ENCODE data around the gene CASP8AP2. TPM values are rescaled to one million over a fixed set of nuclear protein-coding genes. Genes with fewer than 3 reads are reported as not detected.

The CASP8AP2 gene
- total RNA-seq = 8.4 and 20.3 TPM in 2 replicates

DNA sequence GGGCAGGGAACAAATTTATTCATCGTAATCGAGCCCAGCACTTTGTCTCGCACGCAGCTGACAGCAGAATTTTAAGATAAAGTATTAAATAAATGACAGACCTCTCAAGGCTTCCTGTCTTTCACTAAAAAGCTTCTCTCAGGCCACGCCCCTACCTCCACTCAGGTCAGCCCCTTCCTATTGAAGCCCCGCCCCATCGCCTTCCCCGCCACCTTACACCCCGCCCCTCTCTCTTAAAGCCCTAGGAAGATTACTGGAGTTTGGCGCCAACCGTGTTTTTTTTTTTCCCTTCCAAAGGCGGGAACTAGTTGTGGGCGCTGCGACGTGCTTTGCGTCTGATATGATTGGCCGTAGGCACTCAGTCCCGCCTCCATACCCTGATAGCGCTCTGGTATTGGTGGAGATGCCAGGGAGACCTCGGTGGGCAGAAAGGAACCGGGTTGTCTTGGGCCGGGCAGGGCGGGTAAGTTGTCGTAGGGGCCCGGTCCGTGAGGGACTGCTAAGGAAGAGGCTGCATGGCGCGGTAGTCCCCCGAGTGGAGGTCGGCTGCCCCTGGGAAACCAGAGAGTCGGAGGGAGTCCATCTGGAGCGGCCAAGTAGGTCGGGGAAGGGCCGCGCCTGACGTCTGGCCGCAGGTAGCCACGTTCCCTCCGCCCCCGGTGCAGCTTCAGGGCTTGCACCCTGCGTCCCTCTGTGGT lies at the start of gene CASP8AP2:
Gene CASP8AP2, plus strand, starts transcription at position 409 of the 698 bp plus-strand sequence.

DNA sequence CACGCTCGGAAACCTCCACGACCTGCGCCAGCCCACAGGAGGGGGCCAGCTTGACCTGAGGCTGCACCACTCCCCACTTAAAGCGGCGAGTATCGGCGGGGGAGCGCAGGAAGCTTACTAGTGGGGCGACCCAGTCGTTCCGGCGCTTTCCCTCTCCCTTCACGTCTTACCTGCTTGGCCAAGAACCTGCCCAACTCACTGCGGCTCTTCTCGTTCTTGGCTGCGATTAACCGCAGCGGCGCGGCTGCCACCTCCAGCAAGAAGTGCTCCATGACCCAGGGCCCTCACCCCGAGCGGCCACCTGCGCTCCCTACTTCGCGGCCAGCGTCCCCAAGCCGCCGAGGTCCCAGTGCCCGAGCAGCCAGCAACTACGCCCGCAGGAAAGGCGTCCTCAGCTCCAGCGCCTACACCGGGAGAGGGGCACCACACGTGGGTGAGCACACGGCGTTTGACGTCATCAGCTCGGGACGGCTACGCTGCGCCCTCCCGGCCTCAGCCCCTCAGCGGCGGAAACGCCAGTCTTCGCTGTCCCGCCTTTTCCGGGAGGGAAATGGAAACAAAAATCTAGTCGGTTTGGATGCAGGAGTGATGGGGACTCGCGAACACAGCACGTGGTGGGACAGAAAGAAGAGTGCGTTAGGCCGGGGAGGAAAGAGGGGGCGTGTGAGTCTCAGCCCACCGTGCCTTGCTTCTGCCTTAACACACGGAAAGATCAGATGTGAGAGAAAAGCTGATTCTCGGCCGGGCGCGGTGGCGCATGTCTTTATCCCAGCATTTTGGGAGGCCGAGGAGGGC lies 10.1 kb upstream of the CASP8AP2 start, which contains the start of gene MDN1:
Gene MDN1, minus strand, starts transcription at position 459 of the 795 bp plus-strand sequence. Its CDS starts 187 bp downstream, at position 272.

DNA sequence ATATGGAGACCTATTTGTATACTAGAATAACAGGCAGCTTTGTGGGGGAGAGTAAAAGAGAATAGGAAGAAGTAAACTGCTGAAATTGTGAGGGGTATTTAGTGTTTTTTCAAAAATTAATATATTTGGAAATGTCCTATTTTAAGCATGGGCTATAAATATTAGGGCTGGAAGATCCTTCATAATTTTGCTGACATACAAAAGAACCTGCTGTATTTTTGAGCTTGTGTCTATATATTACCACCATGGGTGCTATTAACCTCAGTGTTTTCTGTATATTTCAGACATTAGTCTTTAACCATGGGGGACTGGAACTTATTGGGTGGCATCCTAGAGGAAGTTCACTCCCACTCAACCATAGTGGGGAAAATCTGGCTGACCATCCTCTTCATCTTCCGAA lies 64.5 kb downstream of the CASP8AP2 start, which contains the start of gene GJA10:
Gene GJA10, plus strand, starts transcription at position 301 of the 400 bp plus-strand sequence. Its CDS starts 0 bp downstream, at position 301.

Other genes with a start within 250 kb of the CASP8AP2 start
- 9.4 and 12.1 TPM in 2 replicates for gene LYRM2, start 191.1 kb upstream of the CASP8AP2 start, total RNA-seq
- 11.8 and 33.7 TPM in 2 replicates for gene MDN1, start 10.1 kb upstream of the CASP8AP2 start, total RNA-seq
- gene GJA10, start 64.6 kb downstream of the CASP8AP2 start, total RNA-seq = not detected in 2 replicates

All from bladder microvascular endothelial cell (primary cell).